GM19193 (cell line): ENCODE data around the gene ZZZ3.

Experiments used
- POLR2A ChIP-seq: IDR thresholded peaks from 4 replicates; pipeline ENCODE4 v1.6.1; 2011; ENCODE audit not compliant: insufficient read depth, insufficient read length; ENCODE audit errors: extremely low read depth

ZZZ3 gene

DNA sequence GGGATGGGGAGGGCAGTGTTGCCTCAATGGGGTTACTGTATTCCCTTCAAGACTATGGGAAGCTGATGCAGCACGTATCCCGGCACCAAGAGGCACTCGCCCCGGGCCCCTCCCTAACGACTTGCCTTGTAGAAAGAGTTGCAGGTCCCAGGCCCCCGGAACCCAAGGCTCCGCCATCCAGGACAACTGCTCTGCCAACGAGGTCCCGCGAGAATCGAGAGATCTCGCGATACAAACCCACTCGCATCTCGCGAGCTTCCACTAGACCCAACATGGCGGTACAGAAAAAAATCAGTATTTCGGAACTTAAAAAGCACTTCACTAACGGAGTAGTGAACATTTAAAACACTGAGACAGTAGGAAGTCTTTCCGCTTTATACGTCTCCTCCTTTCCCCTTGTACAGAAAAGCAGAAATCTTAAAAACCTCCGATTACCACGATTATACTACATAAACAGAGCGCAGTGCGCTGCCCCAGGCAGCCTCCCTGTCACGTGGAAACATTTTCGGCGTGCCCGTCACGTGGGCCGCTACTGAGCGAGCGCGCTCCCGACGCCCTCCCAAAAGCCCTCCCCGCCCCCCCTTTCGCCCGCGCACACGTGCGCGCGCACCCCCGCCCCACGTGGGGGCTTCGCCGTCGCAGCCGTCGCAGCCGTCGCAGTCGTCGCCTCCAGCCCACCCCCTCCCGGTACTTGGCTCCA, at the start of gene ZZZ3:
Gene ZZZ3, minus strand, starts transcription at position 199 of the 700 bp plus-strand sequence. CDS start 49,304 bp downstream, outside the sequence.
- peak; percentile 74 for TF ChIP-seq POLR2A

DNA sequence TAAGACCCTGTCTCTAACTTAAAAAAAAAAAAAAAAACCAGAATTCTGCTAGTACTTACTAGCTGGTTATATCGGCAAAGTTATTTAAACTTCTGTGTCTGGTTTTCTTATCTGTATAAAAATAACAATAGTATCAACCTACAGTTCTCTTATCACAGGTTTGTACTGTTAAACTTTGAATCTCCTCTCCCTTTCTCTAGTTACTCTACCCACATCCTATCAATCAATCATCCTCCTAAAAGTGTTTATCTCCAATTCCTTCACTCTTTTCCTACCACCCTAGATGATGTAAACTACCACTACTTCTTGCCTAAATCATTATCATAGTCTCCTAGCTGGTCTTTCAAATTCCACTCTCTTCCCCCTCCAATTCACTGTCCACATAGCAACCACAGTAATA, 49.6 kb upstream of the ZZZ3 start:
- no peak for TF ChIP-seq POLR2A

DNA sequence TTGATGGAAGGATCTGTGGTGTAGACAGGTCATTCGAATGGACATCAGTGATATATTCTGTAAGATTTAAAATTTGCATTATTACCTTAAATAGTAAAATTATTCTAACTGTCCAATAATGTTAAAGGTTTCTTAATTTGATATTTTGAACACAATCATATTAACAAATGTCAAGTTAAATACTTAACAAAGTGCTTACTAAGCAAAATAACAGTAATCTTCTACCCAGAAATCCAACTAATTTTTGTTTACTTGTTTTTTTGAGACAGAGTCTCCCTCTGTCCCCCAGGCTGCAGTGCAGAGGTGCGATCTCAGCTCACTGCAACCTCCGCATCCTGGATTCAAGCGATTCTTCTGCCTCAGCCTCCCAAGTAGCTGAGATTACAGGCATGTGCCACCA, 43.2 kb upstream of the ZZZ3 start:
- no peak for TF ChIP-seq POLR2A

DNA sequence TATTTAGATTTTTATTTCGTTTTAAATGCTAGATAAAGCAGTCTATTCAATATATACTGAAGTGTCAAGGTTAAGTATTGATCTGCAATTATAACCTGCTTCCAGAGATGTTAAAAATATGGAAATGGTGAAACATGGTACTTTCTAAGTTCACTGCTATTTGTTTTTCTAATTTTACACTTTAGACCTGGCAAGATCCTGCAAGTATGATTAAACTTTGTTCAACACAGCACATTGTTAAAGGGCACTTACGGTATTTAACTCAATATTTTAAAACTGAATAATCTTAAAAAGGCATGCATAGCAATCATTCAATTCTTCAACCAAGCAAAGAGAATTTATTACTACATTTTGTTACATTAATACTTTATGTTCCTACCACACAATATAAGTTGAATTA, 35.7 kb upstream of the ZZZ3 start:
- no peak for TF ChIP-seq POLR2A

DNA sequence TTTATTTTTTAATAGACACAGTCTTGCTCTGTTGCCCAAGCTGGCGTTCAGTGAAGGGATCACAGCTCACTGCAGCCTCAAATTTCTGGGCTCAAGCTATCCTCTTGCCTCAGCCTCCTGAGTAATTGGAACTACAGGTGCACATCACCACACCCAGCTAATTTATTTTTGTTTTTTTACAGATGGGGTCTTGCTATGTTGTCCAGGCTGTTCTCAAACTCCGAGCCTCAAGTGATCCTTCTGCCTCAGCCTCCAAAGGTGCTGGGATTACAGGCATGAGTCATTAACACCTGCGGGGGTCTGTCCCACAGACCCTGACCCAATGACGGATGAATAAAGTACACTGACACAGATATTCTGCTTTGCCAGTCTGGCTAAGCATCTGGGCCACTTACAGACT, 33.6 kb upstream of the ZZZ3 start:
- no peak for TF ChIP-seq POLR2A

DNA sequence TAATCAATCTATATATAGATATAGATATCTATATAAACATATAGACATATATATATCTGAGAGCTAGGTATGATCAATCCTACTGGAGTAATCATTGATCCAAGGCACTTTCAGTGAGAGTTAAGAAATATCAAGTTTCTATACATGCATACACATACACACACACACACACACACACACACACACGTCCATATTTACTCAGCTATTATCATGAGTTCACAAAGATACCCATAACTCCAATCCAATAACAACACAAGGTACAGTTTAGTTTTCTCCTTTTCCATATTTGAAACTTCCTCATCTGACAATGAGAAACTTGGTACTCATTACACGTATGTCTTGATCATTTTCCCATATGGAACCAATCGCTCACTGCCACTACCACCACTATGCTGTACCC, 27.3 kb upstream of the ZZZ3 start:
- TF ChIP-seq POLR2A, result no peak

DNA sequence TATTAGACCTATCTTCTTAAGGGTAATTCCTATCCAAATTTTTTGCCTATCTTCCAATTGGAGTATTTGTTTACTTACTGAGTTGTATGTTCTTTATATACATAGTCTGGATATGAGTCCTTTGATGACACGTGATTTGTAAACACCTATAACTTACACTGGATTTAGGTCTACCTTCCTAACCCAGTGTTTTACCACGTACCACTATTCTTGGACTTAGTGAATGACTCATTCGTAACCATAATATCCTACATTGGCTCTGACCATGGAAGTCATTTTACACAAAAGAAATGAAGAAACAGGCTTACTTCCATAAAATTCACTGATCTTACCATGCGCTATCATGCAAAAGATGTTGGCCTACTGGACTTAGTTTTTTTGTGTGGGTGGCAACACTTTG, 23.9 kb upstream of the ZZZ3 start:
- no peak for TF ChIP-seq POLR2A

DNA sequence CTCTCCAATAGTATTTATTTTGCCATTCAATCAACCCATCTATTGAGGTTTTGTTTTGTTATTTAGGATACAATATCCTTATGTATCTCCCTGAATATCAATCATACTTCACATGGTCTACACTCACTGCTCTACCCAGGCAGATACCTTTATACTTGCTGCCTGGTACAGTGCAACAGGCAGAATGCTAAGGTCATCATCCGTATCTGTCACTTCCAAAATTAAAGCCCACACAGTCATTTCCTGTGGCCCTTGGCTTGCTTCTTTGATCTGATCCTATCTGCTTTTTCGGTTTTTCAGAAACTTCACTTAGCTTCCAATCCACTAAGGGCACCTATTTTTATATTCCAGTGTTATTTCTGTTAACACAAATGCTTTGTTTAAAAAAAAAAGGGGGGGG, 22.3 kb upstream of the ZZZ3 start:
- no peak for TF ChIP-seq POLR2A

DNA sequence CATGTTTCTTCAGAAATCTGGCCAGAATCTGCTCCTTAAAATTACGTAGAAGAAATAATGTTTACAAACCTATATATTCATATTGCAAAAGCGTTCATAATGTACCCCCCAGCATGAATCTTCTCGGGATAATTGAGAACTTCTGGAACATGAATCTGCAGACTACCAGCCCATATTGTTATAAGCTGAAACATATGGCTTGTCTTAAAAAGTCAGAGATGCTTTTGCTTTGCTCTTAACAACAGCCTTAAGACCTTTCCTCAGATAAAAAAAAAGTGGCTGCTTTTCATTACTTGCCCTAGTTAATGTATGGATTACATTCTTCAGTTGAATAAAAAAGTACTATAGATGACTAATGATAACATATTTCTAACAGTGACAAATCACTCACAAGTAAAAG, 15.0 kb upstream of the ZZZ3 start:
- no peak for TF ChIP-seq POLR2A

DNA sequence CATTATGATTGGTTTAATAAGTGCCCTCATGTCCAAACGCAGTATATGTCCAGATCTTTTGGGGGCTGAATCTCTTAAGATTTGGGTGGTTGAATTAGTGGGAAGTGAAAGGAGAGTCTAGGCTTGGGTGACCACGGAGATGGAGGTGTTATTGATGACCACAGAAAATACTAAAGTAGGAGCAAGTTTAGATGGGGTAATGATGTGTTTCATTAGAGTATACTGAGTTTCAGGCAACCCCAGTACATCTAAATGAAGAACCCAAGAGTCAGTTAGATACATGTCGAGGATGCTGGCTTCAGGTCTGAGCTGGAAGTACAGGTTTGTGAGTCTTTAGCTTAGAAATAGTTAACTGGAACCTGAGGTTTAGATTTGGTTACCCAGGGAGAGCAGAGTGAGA, 6.5 kb upstream of the ZZZ3 start:
- no peak for TF ChIP-seq POLR2A

DNA sequence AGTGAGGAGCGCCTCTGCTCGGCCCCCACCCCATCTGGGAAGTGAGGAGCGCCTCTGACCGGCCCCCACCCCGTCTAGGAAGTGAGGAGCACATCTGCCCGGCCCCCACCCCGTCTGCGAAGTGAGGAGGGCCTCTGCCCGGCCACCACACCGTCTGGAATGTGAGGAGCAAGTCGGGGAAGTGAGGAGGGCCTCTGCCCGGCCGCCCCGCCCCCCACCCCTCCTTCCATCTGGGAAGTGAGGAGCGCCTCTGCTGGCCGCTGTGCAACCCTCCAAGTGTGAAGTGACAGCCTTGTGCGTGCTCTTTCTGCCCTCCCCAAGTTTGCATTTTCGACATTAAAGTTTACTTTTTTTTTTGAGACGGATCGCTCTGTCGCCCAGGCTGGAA, 5.1 kb upstream of the ZZZ3 start:
- TF ChIP-seq POLR2A, result no peak

DNA sequence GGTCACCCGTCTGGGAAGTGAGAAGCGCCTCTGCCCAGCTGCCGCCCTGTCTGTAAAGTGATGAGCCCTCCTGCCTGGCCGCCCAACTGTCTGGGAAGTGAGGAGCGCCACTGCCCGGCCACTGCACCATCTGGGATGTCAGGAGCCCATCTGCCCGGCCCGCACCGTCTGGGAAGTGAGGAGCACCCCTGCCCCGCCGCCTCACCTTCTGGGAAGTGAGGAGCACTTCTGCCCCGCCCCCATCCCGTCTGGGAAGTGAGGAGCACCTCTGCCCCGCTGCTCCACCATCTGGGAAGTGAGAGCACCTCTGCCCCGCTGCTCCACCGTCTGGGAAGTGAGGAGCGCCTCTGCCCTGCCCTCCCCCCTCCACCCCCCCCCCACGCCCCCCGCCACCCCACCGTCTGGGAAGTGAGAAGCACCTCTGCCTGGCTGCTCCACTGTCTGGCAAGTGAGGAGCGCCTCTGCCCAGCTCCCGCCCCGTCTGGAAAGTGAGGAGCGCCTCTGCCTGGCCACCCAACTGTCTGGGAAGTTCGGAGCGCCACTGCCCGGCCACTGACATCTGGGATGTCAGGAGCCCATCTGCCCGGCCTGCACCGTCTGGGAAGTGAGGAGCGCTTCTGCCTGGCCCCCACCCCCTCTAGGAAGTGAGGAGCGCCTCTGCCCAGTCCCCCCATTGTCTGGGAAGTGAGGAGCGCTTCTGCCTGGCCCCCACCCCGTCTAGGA, 4.5 kb upstream of the ZZZ3 start:
- TF ChIP-seq POLR2A, result no peak

DNA sequence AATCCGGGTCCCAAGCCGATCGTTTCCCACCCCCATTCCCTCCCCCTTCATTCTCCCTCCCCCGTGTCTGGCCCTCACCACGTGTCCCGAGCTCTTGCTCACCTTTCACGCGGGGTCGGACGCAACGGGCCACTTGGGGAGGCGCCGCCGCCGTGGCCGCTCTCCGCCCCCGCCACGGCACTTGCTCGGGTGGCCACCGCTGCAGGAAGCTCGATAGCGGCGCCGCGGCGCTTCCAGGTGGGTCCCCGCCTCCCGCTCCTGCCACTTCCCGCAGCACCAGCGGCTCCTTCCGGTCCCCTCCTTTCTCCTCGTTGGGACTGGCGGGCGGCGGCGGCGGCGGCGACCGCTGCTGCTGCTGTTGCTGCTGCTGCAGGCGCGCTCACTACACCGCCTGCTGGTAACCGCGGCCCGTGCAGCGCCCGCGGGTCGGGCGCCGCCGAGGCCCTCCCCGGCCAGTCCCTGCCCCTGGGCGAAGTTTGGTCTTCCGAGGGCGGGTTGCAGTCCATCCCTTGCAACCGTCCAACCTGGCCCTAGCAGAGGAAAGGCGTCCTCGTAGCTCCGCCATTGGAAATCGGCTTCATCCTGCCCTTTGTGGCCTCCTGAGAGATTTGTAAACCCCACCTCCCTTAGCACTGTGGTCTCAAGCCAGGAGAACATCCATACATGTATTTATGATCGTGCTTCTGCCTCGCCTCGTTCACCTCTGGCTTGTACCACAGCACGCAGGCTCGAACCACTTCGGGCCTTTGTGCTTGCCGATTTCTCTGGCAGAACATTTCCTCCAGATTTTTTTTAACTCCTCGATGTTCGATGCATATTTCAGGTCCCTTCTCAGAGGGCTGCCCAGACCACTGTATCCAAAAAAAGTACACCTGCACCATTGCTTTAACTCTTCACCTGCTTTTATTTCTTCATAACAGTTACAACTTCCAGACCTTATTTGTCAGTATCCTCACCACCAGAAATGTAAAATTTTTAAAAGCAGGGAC, 996 bp upstream of the ZZZ3 start:
- peak; percentile 81 for TF ChIP-seq POLR2A

DNA sequence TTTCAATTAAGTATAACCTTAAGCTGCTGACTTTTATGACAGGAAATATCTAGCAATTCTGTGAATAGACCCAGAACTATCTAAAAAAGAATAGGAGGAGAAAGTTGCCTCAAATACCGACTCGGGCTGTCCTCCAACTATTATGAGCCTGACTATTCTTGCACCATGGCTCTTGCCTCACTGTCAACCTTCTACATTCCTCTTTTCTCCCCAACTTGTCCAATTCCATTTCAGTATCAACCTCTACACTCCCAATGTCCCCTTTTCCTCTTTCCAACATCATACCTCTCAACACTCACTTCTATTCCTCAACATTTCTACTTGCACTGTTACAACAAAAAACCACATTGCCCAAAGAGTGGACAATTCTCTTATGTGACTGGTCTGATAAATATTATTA, 2.3 kb downstream of the ZZZ3 start:
- TF ChIP-seq POLR2A, result no peak
